DOHH2 (cell line): ENCODE data around the gene PRTN3.

Experiments used
- H3F3A ChIP-seq: fragments of 200-600 bp; sonication (generic), shearing (Covaris generic); 2 replicates; pipeline ENCODE4 v1.6.0; 2016; ENCODE audit warnings: antibody characterized with exemption, mild to moderate bottlenecking; ENCODE audit not compliant: control insufficient read depth, insufficient read depth
- H3K27ac ChIP-seq: fragments of 200-600 bp; sonication (generic); 2 replicates; pipeline ENCODE4 v1.5.1; 2014; ENCODE audit warnings: low read depth, mild to moderate bottlenecking, low read length, moderate library complexity
- H3K27me3 ChIP-seq: fragments of 200-600 bp; sonication (generic); 2 replicates; pipeline ENCODE4 v1.6.1; 2014; ENCODE audit warnings: mild to moderate bottlenecking, low read length, mixed read lengths; ENCODE audit not compliant: control insufficient read depth
- H3K36me3 ChIP-seq: fragments of 200-600 bp; sonication (generic); 2 replicates; pipeline ENCODE4 v1.6.1; 2014; ENCODE audit warnings: mild to moderate bottlenecking, low read length, moderate library complexity, mixed read lengths; ENCODE audit not compliant: control insufficient read depth
- H3K4me1 ChIP-seq: fragments of 200-600 bp; sonication (generic); 2 replicates; pipeline ENCODE4 v1.6.1; 2014; ENCODE audit warnings: mild to moderate bottlenecking, low read length, mixed read lengths; ENCODE audit not compliant: control insufficient read depth
- H3K4me2 ChIP-seq: fragments of 200-600 bp; sonication (generic); 2 replicates; pipeline ENCODE4 v1.6.0; 2014; ENCODE audit warnings: mild to moderate bottlenecking, low read length, moderate library complexity
- H3K4me3 ChIP-seq: fragments of 200-600 bp; sonication (generic); 2 replicates; pipeline ENCODE4 v1.5.1; 2014; ENCODE audit warnings: mild to moderate bottlenecking, low read length, mixed read lengths
- H3K79me2 ChIP-seq: fragments of 200-600 bp; sonication (generic); 2 replicates; pipeline ENCODE4 v1.6.1; 2014; ENCODE audit warnings: mild to moderate bottlenecking, low read length, mixed read lengths; ENCODE audit not compliant: control insufficient read depth
- H3K9me2 ChIP-seq: fragments of 200-600 bp; sonication (generic); replicated peaks from 2 replicates; pipeline ENCODE4 v1.6.1; 2014; ENCODE audit warnings: mild to moderate bottlenecking, low read length, mixed read lengths; ENCODE audit not compliant: control insufficient read depth
- H3K9me3 ChIP-seq: fragments of 200-600 bp; sonication (generic); 2 replicates; pipeline ENCODE4 v1.6.1; 2014; ENCODE audit warnings: antibody characterized with exemption, low read length, mixed read lengths; ENCODE audit not compliant: control insufficient read depth, insufficient read depth
- H4K20me1 ChIP-seq: fragments of 200-600 bp; sonication (generic); 2 replicates; pipeline ENCODE4 v1.6.0; 2014; ENCODE audit warnings: low read depth, mild to moderate bottlenecking, antibody characterized with exemption, low read length, moderate library complexity; ENCODE audit not compliant: control insufficient read depth, insufficient read depth
- CTCF ChIP-seq: fragments of 200-600 bp; sonication (generic); IDR thresholded peaks from one replicate; pipeline ENCODE4 v1.5.1; 2014; ENCODE audit warnings: antibody characterized with exemption, mild to moderate bottlenecking, low read depth, low read length; ENCODE audit not compliant: poor library complexity, severe bottlenecking
- EZH2phosphoT487 ChIP-seq: fragments of 200-600 bp; sonication (generic); IDR thresholded peaks from 2 replicates; pipeline ENCODE4 v1.6.1; 2017; ENCODE audit warnings: borderline replicate concordance, mild to moderate bottlenecking, antibody characterized with exemption, low read length, moderate library complexity, mixed read lengths

PRTN3 gene

GRCh38 chr19:807627-808422 lies 33.0 kb upstream of the PRTN3 start:
- Histone ChIP-seq H3F3A (peaks cover 12% of the 10 kb centered on the region), H3K79me2 (peaks cover 51% of the 10 kb centered on the region), H3K27ac (no peak overlapping the region), H3K27me3 (no peaks in the 10 kb centered on the region), H3K36me3 (peaks cover 92% of the 10 kb centered on the region), H3K4me3 (no peak overlapping the region), H3K4me1 (no peaks in the 10 kb centered on the region), H4K20me1 (peaks cover 24% of the 10 kb centered on the region), H3K9me3 (no peaks in the 10 kb centered on the region), H3K4me2 (no peak overlapping the region), H3K9me2 (no peaks in the 10 kb centered on the region)
- no peak for TF ChIP-seq CTCF
- no peak for TF ChIP-seq EZH2phosphoT487

DNA sequence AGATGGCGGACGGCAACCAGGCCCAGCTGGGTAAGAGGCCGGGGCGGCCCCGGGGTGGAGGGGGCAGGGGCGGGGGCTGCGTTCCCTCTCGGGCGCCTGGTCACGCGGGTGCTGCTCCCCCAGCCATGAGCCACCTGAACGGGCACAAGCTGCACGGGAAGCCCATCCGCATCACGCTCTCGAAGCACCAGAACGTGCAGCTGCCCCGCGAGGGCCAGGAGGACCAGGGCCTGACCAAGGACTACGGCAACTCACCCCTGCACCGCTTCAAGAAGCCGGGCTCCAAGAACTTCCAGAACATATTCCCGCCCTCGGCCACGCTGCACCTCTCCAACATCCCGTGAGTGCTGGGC lies 32.4 kb upstream of the PRTN3 start:
- peaks cover 45% of the 10 kb centered on the region for H3K79me2 ChIP-seq
- no peaks in the 10 kb centered on the region for H3K27me3 ChIP-seq
- peaks cover 18% of the 10 kb centered on the region for H4K20me1 ChIP-seq
- no peaks in the 10 kb centered on the region for H3K9me2 ChIP-seq
- H3K4me2 ChIP-seq: no peak overlapping the region
- H3F3A ChIP-seq: peaks cover 12% of the 10 kb centered on the region
- H3K4me3 ChIP-seq: no peak overlapping the region
- H3K27ac ChIP-seq: no peak overlapping the region
- no peaks in the 10 kb centered on the region for H3K9me3 ChIP-seq
- H3K36me3 ChIP-seq: peaks cover 89% of the 10 kb centered on the region
- no peak for TF ChIP-seq EZH2phosphoT487
- no peak for TF ChIP-seq CTCF
- H3K4me1 ChIP-seq: no peaks in the 10 kb centered on the region

GRCh38 chr19:810077-810855 lies 30.5 kb upstream of the PRTN3 start:
- TF ChIP-seq CTCF (no peak), EZH2phosphoT487 (no peak)
- Histone ChIP-seq H3K4me3 (no peak overlapping the region), H3K4me2 (no peak overlapping the region), H3K9me3 (no peaks in the 10 kb centered on the region), H3K9me2 (no peaks in the 10 kb centered on the region), H3K27me3 (no peaks in the 10 kb centered on the region), H3K4me1 (no peaks in the 10 kb centered on the region), H3K27ac (no peak overlapping the region), H3F3A (peaks cover 12% of the 10 kb centered on the region), H3K36me3 (peaks cover 87% of the 10 kb centered on the region), H4K20me1 (peaks cover 13% of the 10 kb centered on the region), H3K79me2 (peaks cover 27% of the 10 kb centered on the region)
